ENCODE results near the gene CCNT2. TPM values are rescaled to one million over a fixed set of nuclear protein-coding genes. Genes with fewer than 3 reads are reported as not detected.
"Not testable (repeated sequence)": the region's sequence is repeated elsewhere in the genome, so short reads cannot be mapped to it uniquely, and the experiment has no call there.

The CCNT2 gene
- total RNA-seq, 2 experiments from 2014 or later, result 48.3 to 50.3 TPM

DNA sequence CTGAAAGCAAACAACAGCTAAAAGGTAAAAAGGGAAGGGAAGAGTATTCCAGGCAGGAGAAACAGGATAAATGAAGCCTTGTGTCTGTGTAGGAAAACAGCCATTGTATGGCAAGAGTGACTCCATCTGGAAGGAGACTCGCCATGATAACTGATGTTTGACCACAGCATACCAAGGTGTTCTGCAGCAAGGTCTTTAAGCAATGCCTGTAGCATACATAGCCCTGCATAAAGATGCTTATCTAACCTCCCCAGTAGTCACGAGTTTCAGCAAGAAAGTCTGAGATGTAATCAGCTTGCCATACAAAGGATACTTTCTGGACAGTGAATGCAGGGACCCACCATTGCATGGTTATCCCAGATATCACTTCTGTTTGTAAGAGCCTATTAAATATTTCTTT lies 11.9 kb upstream of the CCNT2 start:
- POLR2A ChIA-PET, result no interaction called here
- Mint-ChIP-seq H3K27me3 (peaks cover 3% of the 10 kb centered on the region), H3K4me1 (no peaks in the 10 kb centered on the region), H3K36me3 (peaks cover 1% of the 10 kb centered on the region), H3K27ac (no peak overlapping the region), H3K9me3 (no peaks in the 10 kb centered on the region), H3K4me3 (no peak overlapping the region)
- DNase-seq (no peak), ATAC-seq (ENCODE audit: low read depth) (no peak)

DNA sequence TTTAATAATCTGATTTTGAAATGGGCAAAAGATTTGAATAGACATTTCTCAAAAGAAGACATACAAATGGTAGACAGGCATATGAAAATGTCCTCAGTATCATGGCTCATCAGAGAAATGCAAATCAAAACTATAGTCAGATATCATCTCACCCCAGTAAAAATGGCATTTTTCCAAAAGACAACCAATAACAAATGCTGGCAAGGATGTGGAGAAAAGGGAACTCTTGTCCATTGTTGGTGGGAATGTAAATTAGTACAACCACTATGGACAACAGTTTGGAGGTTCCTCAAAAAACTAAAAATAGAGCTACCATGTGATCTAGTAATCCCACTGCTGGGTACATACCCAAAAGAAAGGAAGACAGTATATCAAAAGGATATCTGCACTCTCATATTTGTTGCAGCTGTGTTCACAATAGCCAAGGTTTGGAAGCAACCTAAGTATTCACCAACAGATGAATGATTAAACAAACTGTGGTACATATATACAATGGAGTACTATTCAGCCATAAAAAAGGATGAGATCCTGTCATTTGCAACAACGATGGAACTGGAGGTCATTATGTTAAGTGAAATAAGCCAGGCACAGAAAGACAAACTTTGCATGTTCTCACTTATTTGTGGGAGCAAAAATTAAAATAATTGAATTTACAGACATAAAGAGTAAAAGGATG lies 11.0 kb upstream of the CCNT2 start:
- DNase-seq; H3K36me3 Mint-ChIP-seq; H3K4me1 Mint-ChIP-seq; ATAC-seq (ENCODE audit: low read depth); H3K4me3 Mint-ChIP-seq; H3K27me3 Mint-ChIP-seq; H3K27ac Mint-ChIP-seq; POLR2A ChIA-PET; H3K9me3 Mint-ChIP-seq: not testable (repeated sequence)

DNA sequence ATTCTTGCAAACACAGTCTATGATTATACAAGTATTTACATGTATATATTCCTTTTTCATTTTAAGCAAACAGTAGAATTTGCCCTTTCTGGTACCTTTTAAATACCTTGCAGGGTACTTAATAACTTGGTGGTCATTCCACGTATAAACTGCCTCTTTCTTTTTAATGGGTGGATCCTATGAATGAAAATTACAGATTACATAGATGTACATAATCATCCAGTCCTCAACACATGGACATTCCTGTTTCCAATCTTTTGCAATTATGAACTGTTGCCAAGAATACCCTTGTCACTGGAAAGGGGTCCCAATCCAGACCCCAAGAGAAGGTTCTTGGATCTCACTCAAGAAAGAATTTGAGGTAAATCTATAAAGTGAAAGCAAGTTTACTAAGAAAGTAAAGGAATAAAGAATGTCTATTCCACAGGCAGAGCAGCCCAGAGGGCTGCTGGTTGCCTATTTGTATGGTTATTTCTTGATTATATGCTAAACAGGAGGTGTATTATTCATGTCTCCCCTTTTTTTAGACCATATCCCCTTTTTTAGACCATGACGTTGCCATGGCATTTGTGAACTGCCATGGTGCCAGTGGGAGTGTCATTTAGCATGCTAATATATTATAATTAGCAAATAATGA lies 7.7 kb upstream of the CCNT2 start:
- ATAC-seq (ENCODE audit: low read depth) (no peak), DNase-seq (no peak)
- Mint-ChIP-seq H3K9me3 (peaks cover 7% of the 10 kb centered on the region), H3K27me3 (no peaks in the 10 kb centered on the region), H3K27ac (no peak overlapping the region), H3K36me3 (peaks cover 2% of the 10 kb centered on the region), H3K4me1 (no peaks in the 10 kb centered on the region), H3K4me3 (no peak overlapping the region)
- POLR2A ChIA-PET, result no interaction called here

DNA sequence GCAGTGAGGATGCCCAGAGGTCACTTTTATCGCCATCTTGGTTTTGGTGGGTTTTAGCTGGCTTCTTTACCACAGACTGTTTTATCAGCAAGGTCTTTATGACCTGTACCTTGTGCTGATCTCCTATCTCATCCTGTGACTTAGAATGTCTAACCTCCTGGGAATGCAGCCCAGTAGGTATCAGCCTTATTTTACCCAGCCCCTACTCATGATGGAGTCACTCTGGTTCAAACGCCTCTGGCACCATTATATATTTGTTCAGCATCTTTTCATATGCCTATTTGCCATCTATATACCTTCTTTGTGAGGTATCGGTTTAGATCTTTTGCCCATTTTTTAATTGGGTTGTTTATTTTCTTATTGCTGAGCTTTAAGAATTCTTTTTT lies 7.2 kb upstream of the CCNT2 start:
- no peak overlapping the region for H3K4me3 Mint-ChIP-seq
- H3K4me1 Mint-ChIP-seq, result no peaks in the 10 kb centered on the region
- POLR2A ChIA-PET, result no interaction called here
- no peaks in the 10 kb centered on the region for H3K27me3 Mint-ChIP-seq
- H3K36me3 Mint-ChIP-seq, result peaks cover 2% of the 10 kb centered on the region
- ATAC-seq (ENCODE audit: low read depth), result no peak
- DNase-seq, result no peak
- H3K9me3 Mint-ChIP-seq, result peaks cover 7% of the 10 kb centered on the region
- H3K27ac Mint-ChIP-seq, result no peak overlapping the region

DNA sequence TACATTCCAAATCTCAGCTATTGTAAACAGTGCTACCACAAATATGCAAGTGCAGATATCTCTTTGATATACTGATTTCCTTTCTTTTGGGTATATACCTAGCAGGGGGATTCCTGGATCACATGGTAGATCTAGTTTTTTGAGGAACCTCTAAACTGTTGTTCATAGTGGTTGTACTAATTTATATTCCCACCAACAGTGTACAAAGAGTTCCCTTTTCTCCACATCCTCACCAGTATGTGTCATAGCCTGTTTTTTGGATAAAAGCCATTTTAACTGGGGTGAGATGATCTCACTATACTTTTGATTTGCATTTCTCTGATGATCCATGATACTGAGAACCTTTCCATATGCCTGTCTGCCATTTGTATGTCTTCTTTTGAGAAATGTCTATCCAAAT lies 6.3 kb upstream of the CCNT2 start:
- peaks cover 3% of the 10 kb centered on the region for H3K4me1 Mint-ChIP-seq
- peaks cover 7% of the 10 kb centered on the region for H3K9me3 Mint-ChIP-seq
- no peaks in the 10 kb centered on the region for H3K27me3 Mint-ChIP-seq
- ATAC-seq (ENCODE audit: low read depth) (no peak), DNase-seq (no peak)
- H3K27ac Mint-ChIP-seq, result no peak overlapping the region
- peaks cover 2% of the 10 kb centered on the region for H3K36me3 Mint-ChIP-seq
- POLR2A ChIA-PET, result no interaction called here
- no peak overlapping the region for H3K4me3 Mint-ChIP-seq

DNA sequence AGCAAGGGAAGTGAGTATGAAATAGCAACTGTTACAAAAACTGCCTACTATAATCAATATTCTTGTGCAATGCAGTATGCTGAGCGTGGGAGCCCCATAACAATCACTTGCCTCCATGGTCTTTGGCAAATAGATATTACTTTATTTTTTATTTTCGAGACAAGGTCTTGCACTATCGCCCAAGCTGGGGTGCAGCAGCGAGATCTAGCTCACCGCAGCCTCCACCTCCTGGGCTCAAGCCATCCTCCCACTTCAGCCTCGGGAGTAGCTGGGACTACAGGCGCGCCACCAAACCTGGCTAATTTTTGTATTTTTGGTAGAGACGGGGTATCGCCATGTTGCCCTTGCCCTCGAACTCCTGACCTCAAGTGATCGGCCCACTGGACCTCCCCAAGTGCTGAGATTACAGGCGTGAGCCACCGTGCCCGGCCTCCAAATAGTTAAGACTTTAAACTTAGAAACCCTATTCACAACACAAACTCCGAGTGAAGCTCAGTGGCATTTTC lies 1.2 kb upstream of the CCNT2 start:
- Mint-ChIP-seq H3K36me3 (peaks cover 8% of the 10 kb centered on the region), H3K27ac (peak overlapping the region; percentile 96), H3K9me3 (peaks cover 4% of the 10 kb centered on the region), H3K4me1 (peaks cover 11% of the 10 kb centered on the region), H3K27me3 (no peaks in the 10 kb centered on the region), H3K4me3 (peak overlapping the region; percentile 97)
- POLR2A ChIA-PET, result interaction anchor here (1.3 to 2.0 kb wide), 4 partner anchors 9 to 824 kb away, joined by 3 to 10 read pairs (median 3); partner anchors contain the start of genes R3HDM1, UBXN4 and ZRANB3
- DNase-seq (peak; percentile 36), ATAC-seq (ENCODE audit: low read depth) (no peak)

DNA sequence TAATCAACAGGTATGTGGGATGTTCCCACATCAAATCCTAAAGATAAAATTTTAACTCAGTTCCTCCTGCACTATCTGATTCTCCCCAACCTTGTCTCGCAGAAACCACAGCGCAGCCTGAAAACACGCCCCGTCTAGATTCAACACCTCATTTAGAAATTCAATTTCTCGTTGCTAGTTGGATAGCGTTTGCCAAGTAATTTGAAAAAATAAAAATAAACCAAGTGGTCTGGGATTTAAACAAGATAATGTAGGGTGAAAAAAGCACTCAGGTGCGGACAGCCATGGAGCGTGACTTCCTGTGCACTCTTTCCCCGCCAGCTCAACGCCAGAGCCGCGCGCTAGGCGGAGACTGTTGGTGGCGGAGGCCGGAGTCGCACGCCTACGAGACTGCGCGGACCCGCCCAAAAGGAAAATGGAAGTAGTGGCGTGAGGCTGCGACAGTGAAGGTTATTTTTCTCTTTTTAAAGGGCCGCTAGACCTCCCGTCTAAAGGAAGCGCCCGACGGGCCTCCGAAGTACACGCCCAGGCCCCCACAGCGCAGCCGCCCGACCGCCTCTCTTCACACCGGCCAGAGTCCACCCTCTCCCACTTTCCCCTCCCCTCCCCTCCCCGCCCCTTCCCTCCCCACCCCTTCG lies 615 bp upstream of the CCNT2 start:
- Mint-ChIP-seq H3K27me3 (no peaks in the 10 kb centered on the region), H3K4me1 (peaks cover 13% of the 10 kb centered on the region), H3K9me3 (peaks cover 3% of the 10 kb centered on the region), H3K4me3 (peak overlapping the region; percentile 97), H3K27ac (peak overlapping the region; percentile 96), H3K36me3 (peaks cover 10% of the 10 kb centered on the region)
- DNase-seq (peak; percentile 86), ATAC-seq (ENCODE audit: low read depth) (peak; percentile 77)
- POLR2A ChIA-PET, result interaction anchor here (1.0 to 2.0 kb wide), 6 partner anchors 9 to 823 kb away, joined by 3 to 10 read pairs (median 3); partner anchors contain the start of genes R3HDM1, UBXN4 and ZRANB3

DNA sequence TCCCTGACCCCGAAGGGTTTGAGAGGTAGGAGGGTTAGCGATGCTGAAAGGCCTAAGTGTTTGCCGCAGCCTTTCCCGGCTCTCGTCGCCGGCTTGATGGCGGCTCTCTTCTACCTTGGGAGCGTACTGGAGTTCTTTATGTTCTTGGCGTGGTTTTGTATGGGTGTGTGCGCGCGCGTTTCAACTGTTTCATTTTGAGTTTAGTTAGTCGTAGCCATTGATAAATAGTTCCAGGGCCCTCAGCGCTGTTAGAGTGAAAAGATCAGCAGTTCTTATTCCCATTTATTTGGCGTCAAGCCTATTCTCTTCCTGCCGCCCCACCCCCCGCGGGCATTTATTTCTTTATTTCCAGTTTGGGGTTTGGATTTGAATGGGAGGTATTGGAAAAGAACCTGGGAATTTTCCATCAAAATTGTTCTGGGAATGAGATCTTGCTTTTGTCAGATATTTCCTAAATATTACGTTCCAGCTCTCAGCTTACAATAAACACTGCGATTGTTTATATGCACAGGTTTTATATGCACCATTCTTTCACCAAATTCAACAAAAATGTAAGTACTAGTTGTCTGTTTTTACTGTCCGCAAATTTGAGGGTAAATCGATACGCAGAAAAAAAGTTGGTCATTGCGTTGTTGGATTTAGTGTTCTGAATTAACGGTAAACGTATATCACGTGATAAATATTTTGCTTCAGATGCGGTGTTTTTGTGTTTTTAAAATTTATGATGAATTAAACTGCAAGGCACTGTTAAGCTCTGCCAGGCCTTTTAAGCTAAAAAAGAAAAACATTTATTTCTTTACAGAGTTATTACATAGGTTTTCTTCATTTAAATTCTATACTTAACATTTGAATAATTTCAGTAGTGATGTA lies 954 bp downstream of the CCNT2 start:
- POLR2A ChIA-PET, result interaction anchor here (0.8 to 2.0 kb wide), 3 partner anchors 11 to 799 kb away, joined by 3 to 10 read pairs (median 7); partner anchors contain the start of genes R3HDM1 and ZRANB3
- Mint-ChIP-seq H3K27ac (peak overlapping the region; percentile 96), H3K27me3 (no peaks in the 10 kb centered on the region), H3K4me3 (peak overlapping the region; percentile 97), H3K4me1 (peaks cover 20% of the 10 kb centered on the region), H3K36me3 (peaks cover 18% of the 10 kb centered on the region), H3K9me3 (peaks cover 2% of the 10 kb centered on the region)
- ATAC-seq (ENCODE audit: low read depth), result no peak
- DNase-seq, result no peak

DNA sequence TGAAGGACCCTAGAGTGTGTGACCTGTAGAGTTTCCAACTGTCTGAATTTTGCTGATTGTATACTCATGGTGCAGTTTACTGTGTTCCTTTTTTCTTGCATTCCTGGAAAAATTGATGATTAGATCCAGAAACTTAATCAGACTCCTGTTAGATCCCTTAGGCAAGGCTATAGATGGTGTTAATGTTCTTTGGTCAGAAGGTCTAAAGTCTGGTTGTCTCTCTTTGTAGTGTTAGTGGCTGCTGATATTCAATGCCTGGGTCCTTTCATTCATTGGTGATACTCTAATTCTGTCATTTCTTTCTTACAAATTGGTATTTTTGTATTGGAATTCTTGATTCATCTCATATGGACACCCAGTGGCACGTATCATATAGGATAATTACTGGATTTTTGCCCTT lies 6.3 kb downstream of the CCNT2 start:
- ATAC-seq (ENCODE audit: low read depth) (no peak), DNase-seq (no peak)
- H3K27me3 Mint-ChIP-seq, result no peaks in the 10 kb centered on the region
- H3K4me3 Mint-ChIP-seq, result no peak overlapping the region
- no peak overlapping the region for H3K27ac Mint-ChIP-seq
- peaks cover 32% of the 10 kb centered on the region for H3K36me3 Mint-ChIP-seq
- peaks cover 40% of the 10 kb centered on the region for H3K4me1 Mint-ChIP-seq
- POLR2A ChIA-PET, result no interaction called here
- no peaks in the 10 kb centered on the region for H3K9me3 Mint-ChIP-seq

DNA sequence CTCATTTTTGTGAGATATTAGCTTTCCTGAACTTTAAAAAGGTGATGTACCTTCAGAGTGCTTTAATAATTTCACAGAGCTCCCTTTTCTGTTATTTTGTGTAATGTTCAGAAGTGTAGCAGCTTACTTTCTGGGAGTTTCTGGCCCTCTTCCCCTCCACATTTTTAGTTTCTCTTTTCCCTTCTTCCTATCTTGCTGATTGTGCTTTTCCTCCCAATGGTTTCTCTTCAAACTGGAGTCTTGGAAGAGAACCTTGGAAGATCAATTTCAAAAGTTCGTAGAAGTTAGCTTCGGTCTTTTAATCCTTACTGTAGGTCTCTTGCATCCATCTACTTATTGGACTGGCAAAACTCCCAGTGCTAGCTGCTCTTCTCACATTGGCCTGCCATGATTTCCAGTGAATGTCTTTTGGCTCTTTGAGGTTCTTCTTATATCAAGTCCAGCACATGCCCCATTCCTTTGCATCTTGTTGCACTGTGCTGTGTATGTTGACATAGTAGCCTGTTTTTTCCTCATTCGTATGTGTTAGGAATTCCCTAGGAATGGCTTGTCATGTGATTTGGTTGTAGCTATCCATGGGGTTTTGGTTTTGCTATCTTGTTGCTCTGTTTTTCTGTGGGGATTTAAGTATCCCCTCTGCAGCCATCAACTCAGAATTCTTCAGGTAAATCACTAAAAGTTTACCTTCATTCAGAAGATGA lies 7.8 kb downstream of the CCNT2 start:
- Mint-ChIP-seq H3K36me3 (peaks cover 33% of the 10 kb centered on the region), H3K4me1 (peaks cover 41% of the 10 kb centered on the region), H3K9me3 (no peaks in the 10 kb centered on the region), H3K27me3 (no peaks in the 10 kb centered on the region), H3K4me3 (no peak overlapping the region), H3K27ac (no peak overlapping the region)
- ATAC-seq (ENCODE audit: low read depth) (no peak), DNase-seq (no peak)
- POLR2A ChIA-PET, result interaction anchor here (0.6 to 1.0 kb wide), 2 partner anchors 9 to 600 kb away, joined by 3 to 6 read pairs; no protein-coding TSS in a partner anchor

DNA sequence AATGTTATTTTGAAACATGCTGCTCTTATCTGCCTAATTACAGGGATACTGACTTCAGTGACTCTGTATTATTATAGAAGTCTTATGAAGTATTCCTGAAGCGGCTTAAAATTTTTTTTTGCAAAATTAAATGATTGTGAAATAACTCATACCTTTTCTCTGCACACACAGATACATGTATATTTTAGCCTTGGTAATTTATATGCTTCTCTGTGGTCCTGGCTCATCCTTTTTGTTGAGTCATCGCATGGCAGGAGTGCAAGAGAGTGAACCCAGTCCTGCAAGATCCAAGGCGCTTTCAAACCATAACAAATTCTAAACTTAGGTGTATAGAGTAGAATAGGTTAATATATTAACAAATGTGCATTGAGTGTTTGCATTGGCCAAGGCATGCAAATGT lies 8.6 kb downstream of the CCNT2 start:
- Mint-ChIP-seq H3K27ac (no peak overlapping the region), H3K4me1 (peaks cover 40% of the 10 kb centered on the region), H3K4me3 (no peak overlapping the region), H3K36me3 (peaks cover 37% of the 10 kb centered on the region), H3K27me3 (no peaks in the 10 kb centered on the region), H3K9me3 (no peaks in the 10 kb centered on the region)
- ATAC-seq (ENCODE audit: low read depth) (no peak), DNase-seq (no peak)
- POLR2A ChIA-PET, result interaction anchor here (1.0 kb wide), 1 partner anchor 9 kb away, joined by 3 read pairs; no protein-coding TSS in a partner anchor

DNA sequence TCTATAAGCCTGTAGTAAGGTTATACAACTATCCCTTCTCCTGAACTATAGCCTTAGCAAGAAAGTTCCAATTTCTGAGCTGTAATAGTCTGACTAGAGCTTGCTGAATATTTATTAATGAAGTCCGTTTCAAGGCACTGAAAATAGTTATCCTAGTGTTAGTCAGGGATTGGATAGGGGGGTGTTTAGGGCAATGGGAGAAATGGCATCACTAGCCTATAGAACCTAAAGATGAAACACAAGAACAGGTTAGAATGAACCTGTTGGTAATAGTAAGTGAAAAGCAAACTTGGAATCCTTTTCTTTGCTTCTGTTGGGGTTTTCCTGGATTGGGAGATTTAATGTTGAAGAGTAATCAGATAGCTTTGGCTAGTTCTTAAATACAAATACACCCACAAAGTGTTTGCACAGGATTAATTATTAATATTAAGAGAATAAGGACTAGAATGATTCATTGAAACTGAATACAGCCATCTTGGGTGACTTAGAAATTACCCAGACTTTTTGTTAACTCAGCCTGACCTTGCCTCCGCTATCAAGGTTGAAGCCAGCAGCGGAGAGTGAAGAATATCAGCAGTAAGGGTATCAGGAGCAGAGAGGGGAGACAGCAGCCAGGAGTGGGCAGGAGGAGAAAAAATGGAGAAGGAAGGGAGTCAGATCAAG lies 14.4 kb downstream of the CCNT2 start:
- ATAC-seq (ENCODE audit: low read depth) (no peak), DNase-seq (no peak)
- POLR2A ChIA-PET, result no interaction called here
- H3K36me3 Mint-ChIP-seq, result peaks cover 22% of the 10 kb centered on the region
- no peaks in the 10 kb centered on the region for H3K9me3 Mint-ChIP-seq
- peaks cover 31% of the 10 kb centered on the region for H3K4me1 Mint-ChIP-seq
- H3K27ac Mint-ChIP-seq, result peak overlapping the region; percentile 56
- H3K27me3 Mint-ChIP-seq, result no peaks in the 10 kb centered on the region
- H3K4me3 Mint-ChIP-seq, result peak overlapping the region; percentile 27

All from activated naive CD8-positive, alpha-beta T cell treated with anti-CD3 and anti-CD28 coated beads, Interleukin-2, amount 10 ng/mL, durations not matched to agents 7 days and 5 days (primary cell).